Measurements from ENCODE around the gene CADM2. TPM values are rescaled to one million over a fixed set of nuclear protein-coding genes. Genes with fewer than 3 reads are reported as not detected.

The CADM2 gene
- total RNA-seq, 1 donor from 2014 or later: 4.0 TPM

DNA sequence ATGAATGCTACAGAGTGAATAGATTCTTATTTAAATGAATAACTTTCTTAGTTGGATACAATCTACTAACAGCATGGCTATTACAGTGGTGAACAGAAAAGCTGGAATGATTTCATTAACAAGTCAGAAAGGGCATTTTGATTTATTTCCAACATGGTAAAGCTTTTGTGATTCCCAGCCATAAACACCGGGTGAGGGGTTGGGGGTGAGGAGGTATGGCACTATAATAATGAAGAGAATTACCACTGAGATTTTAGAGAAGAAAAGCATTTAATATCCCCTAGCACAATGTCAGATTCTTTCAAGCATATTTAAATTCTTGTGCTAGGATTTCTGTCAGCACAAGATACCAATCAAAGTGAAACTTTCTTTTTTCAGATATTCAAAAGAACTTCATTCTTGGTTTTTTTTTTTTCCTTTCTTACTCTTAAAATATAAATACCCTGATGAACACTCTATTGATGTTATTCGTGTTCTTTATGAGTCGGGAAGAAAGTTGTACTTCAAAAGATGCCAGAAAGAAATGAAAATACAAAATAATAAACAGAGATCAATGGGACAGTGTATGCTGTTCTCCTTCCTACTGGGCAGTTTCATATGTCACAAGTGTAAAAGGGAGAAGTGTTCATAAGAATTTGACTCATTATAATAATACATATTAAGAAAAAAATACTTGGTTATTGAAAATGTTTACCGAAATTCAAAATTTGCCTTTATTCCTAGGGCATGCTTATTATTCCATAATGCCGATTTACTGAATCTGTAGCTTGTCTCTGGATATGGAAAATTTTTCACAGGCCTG, 522.8 kb downstream of the CADM2 start:
- no peak overlapping the region for H3K4me3 Mint-ChIP-seq
- no peak overlapping the region for H3K27ac Mint-ChIP-seq
- no peaks in the 10 kb centered on the region for H3K36me3 Mint-ChIP-seq
- no peak for TF ChIP-seq CTCF (conservative IDR thresholded peaks at IDR 0.05)
- no peaks in the 10 kb centered on the region for H3K27me3 Mint-ChIP-seq
- H3K9me3 Mint-ChIP-seq: no peaks in the 10 kb centered on the region
- DNase-seq (ENCODE audit: extremely low spot score, unreplicated experiment): no peak
- peaks cover 3% of the 10 kb centered on the region for H3K4me1 Mint-ChIP-seq (ENCODE audit: unreplicated experiment)

DNA sequence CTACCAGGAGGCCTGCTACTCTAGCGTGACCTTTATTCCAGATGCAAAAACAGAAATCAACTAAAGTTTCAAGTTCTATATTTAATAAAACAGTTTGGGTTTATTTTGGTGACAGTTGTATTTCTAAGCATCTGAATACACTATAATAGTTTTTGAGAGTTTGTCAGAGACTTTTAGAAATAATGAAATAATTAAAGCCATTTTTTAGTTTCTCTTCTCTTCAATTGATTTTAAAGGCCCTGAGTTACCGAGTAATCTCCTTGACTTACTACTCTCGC, 523.4 kb downstream of the CADM2 start:
- Mint-ChIP-seq H3K36me3 (no peaks in the 10 kb centered on the region), H3K4me3 (no peak overlapping the region), H3K27me3 (no peaks in the 10 kb centered on the region), H3K9me3 (no peaks in the 10 kb centered on the region), H3K4me1 (ENCODE audit: unreplicated experiment) (no peaks in the 10 kb centered on the region), H3K27ac (no peak overlapping the region)
- no peak for DNase-seq (ENCODE audit: extremely low spot score, unreplicated experiment)
- no peak for TF ChIP-seq CTCF (conservative IDR thresholded peaks at IDR 0.05)

- H3K27me3 Mint-ChIP-seq: no peaks in the 10 kb centered on the region
Measured at GRCh38 chr3:85483986-85484385, 525.2 kb downstream of the CADM2 start.

GRCh38 chr3:85487375-85487774, 528.6 kb downstream of the CADM2 start:
- DNase-seq (ENCODE audit: extremely low spot score, unreplicated experiment): no peak
- no peaks in the 10 kb centered on the region for H3K4me1 Mint-ChIP-seq (ENCODE audit: unreplicated experiment)
- no peaks in the 10 kb centered on the region for H3K9me3 Mint-ChIP-seq
- no peaks in the 10 kb centered on the region for H3K36me3 Mint-ChIP-seq
- H3K27me3 Mint-ChIP-seq: no peaks in the 10 kb centered on the region
- no peak overlapping the region for H3K4me3 Mint-ChIP-seq
- no peak for TF ChIP-seq CTCF (conservative IDR thresholded peaks at IDR 0.05)
- no peak overlapping the region for H3K27ac Mint-ChIP-seq

More at GRCh38 chr3:85483986-85484385, 525.2 kb downstream of the CADM2 start:
- Mint-ChIP-seq H3K4me1 (ENCODE audit: unreplicated experiment) (no peaks in the 10 kb centered on the region), H3K27ac (no peak overlapping the region), H3K4me3 (no peak overlapping the region), H3K36me3 (no peaks in the 10 kb centered on the region), H3K9me3 (no peaks in the 10 kb centered on the region)
- TF ChIP-seq CTCF (conservative IDR thresholded peaks at IDR 0.05): no peak
- DNase-seq (ENCODE audit: extremely low spot score, unreplicated experiment): no peak

GRCh38 chr3:85495602-85496001, 536.8 kb downstream of the CADM2 start:
- Mint-ChIP-seq H3K36me3 (no peaks in the 10 kb centered on the region), H3K9me3 (no peaks in the 10 kb centered on the region), H3K27me3 (no peaks in the 10 kb centered on the region), H3K4me3 (no peak overlapping the region), H3K27ac (no peak overlapping the region), H3K4me1 (ENCODE audit: unreplicated experiment) (no peaks in the 10 kb centered on the region)
- DNase-seq (ENCODE audit: extremely low spot score, unreplicated experiment): no peak
- TF ChIP-seq CTCF (conservative IDR thresholded peaks at IDR 0.05): no peak
